H1 (cell line): ENCODE data around the gene RPA3.

ENCODE experiments used
- POLR2A ChIP-seq, 2 experiments: IDR thresholded peaks; 1 replicate in 1 of 2; 2 replicates in 1 of 2; pipeline ENCODE4 v1.6.1; 2011; ENCODE audit warnings: low read depth in 2 of 2, low read length in 2 of 2, mild to moderate bottlenecking in 2 of 2; ENCODE audit errors: control extremely low read depth in 1 of 2
- TF ChIP-seq, protein P1 (sequence below), 3 experiments: IDR thresholded peaks; 1 replicate in 2 of 3; 2 replicates in 1 of 3; pipeline versions ENCODE4 v1.5.1 to v1.6.1; 2011; ENCODE audit warnings: low read length in 3 of 3, mild to moderate bottlenecking in 3 of 3, inconsistent platforms in 2 of 3, low read depth in 1 of 3, moderate library complexity in 1 of 3; ENCODE audit not compliant: insufficient read depth in 1 of 3; ENCODE audit errors: control extremely low read depth in 1 of 3

DNA sequence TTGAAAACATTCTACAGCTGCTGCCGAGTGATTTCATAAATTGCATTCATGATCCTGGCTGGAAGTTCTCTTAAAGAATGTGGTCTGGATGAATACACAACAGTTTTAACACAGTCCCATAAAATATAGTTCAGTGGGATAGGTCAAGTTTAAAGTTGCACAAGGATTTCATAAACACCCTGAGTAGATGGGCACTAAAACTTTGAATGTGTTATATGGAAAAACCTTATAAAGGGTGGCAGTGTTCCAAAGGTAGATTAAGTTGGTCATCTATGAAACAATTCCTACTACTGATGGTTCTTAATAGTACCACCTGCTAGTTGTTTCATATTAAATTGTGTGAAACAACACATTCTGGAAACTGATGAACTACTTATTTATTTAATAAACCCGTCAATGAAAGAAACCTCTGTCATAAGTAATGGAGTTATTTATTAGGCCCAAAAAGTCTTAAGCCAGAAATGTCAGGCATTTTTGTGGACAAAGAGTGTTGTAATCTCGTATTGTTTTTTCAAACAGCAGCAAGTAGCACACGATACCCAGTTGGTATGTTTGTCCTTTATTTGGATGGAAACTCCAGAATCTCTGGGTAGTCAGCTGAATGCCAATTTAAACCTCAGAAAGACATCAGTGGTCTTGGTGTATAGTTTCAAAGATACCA, 14.3 kb upstream of the RPA3 start:
- no peak for TF ChIP-seq POLR2A (IDR thresholded peaks at IDR 0.05; ENCODE audit: control extremely low read depth in 1 of 2, low read depth in 2 of 2, low read length in 2 of 2)
- TF ChIP-seq, protein P1, sequence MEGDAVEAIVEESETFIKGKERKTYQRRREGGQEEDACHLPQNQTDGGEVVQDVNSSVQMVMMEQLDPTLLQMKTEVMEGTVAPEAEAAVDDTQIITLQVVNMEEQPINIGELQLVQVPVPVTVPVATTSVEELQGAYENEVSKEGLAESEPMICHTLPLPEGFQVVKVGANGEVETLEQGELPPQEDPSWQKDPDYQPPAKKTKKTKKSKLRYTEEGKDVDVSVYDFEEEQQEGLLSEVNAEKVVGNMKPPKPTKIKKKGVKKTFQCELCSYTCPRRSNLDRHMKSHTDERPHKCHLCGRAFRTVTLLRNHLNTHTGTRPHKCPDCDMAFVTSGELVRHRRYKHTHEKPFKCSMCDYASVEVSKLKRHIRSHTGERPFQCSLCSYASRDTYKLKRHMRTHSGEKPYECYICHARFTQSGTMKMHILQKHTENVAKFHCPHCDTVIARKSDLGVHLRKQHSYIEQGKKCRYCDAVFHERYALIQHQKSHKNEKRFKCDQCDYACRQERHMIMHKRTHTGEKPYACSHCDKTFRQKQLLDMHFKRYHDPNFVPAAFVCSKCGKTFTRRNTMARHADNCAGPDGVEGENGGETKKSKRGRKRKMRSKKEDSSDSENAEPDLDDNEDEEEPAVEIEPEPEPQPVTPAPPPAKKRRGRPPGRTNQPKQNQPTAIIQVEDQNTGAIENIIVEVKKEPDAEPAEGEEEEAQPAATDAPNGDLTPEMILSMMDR (IDR thresholded peaks at IDR 0.05; ENCODE audit: control extremely low read depth in 1 of 3, insufficient read depth in 1 of 3, low read depth in 1 of 3, low read length in 3 of 3) = no peak
